K562 (cell line): ENCODE results near the gene GCSH. TPM values are rescaled to one million over a fixed set of nuclear protein-coding genes. Genes with fewer than 3 reads are reported as not detected.

Experiments
- C11orf30 ChIP-seq: fragments of 450-650 bp; IDR thresholded peaks from 2 replicates; pipeline ENCODE4 v1.6.1; 2016; ENCODE audit warnings: low read depth, mild to moderate bottlenecking
- FOS ChIP-seq: IDR thresholded peaks from 3 replicates; pipeline ENCODE4 v1.6.1; 2011; ENCODE audit not compliant: insufficient read length; ENCODE audit errors: extremely low read depth
- HCFC1 ChIP-seq: IDR thresholded peaks from 2 replicates; pipeline ENCODE4 v1.6.1; 2012; ENCODE audit warnings: low read depth, low read length, improper control_type of control experiment
- HDAC3 ChIP-seq: fragments of 450-650 bp; IDR thresholded peaks from 2 replicates; pipeline ENCODE4 v1.6.1; 2018; ENCODE audit warnings: borderline replicate concordance, mild to moderate bottlenecking, moderate library complexity; ENCODE audit not compliant: partially characterized antibody
- HLTF ChIP-seq: fragments of 450-650 bp; IDR thresholded peaks from 2 replicates; pipeline ENCODE4 v1.6.1; 2016
- MYNN ChIP-seq, 2 experiments: sonication (generic); formaldehyde crosslinking in 1 of 2; IDR thresholded peaks; 2 replicates each; pipeline versions ENCODE4 v1.5.0 to v1.6.1; 2016 to 2020; ENCODE audit warnings: antibody characterized with exemption in 1 of 2, missing genetic modification reagents in 1 of 2
- PHF8 ChIP-seq: fragments of 200-600 bp; sonication (generic); IDR thresholded peaks from 2 replicates; pipeline ENCODE4 v1.6.1; 2012; ENCODE audit warnings: mixed run types, mild to moderate bottlenecking, inconsistent platforms, low read length, moderate library complexity, borderline replicate concordance
- RBBP5 ChIP-seq: fragments of 200-600 bp; sonication (generic); IDR thresholded peaks from 2 replicates; pipeline ENCODE4 v1.6.1; 2012; ENCODE audit warnings: borderline replicate concordance, mild to moderate bottlenecking, low read length, control low read depth, inconsistent platforms; ENCODE audit not compliant: insufficient read depth, poor library complexity, severe bottlenecking
- RBM14 ChIP-seq: fragments of 200-400 bp; formaldehyde crosslinking; IDR thresholded peaks from 2 replicates; pipeline ENCODE4 v1.6.1; 2018; ENCODE audit warnings: low read depth, mild to moderate bottlenecking, low read length, moderate library complexity, borderline replicate concordance; ENCODE audit not compliant: insufficient read depth
- RBM25 ChIP-seq: fragments of 200-400 bp; formaldehyde crosslinking; IDR thresholded peaks from 2 replicates; pipeline ENCODE4 v1.6.1; 2018; ENCODE audit warnings: low read length, low read depth, moderate library complexity; ENCODE audit not compliant: severe bottlenecking
- RFX1 ChIP-seq: fragments of 450-650 bp; IDR thresholded peaks from 2 replicates; pipeline ENCODE4 v1.6.1; 2016; ENCODE audit warnings: mild to moderate bottlenecking, moderate library complexity
- SIN3B ChIP-seq: fragments of 450-650 bp; IDR thresholded peaks from 2 replicates; pipeline ENCODE4 v1.6.1; 2017; ENCODE audit warnings: low read depth, mild to moderate bottlenecking, moderate library complexity
- SMAD4 ChIP-seq: fragments of 250-450 bp; sonication (Bioruptor Pico); conservative IDR thresholded peaks from 2 replicates; pipeline ENCODE4 v1.8.0; 2021; ENCODE audit warnings: inconsistent platforms, mild to moderate bottlenecking, moderate library complexity
- SNIP1 ChIP-seq: fragments of 450-650 bp; IDR thresholded peaks from 2 replicates; pipeline ENCODE4 v1.7.1; 2017; ENCODE audit warnings: low read depth, mild to moderate bottlenecking
- SREBF1 ChIP-seq: fragments of 150-350 bp; IDR thresholded peaks from 2 replicates; pipeline ENCODE4 v1.6.1; 2014; ENCODE audit warnings: antibody characterized with exemption, low read depth, low read length, borderline replicate concordance
- TEAD2 ChIP-seq: fragments of 450-650 bp; IDR thresholded peaks from 2 replicates; pipeline ENCODE4 v1.6.1; 2016; ENCODE audit warnings: missing genetic modification characterization, control low read depth, missing compliant biosample characterization
- XRCC5 ChIP-seq: fragments of 200-400 bp; formaldehyde crosslinking; IDR thresholded peaks from 2 replicates; pipeline ENCODE4 v1.6.1; 2017; ENCODE audit warnings: low read depth, mild to moderate bottlenecking, low read length
- ZNF197 ChIP-seq: fragments of 200-800 bp; sonication (Bioruptor generic); IDR thresholded peaks from 2 replicates; pipeline ENCODE4 v1.6.1; 2016; ENCODE audit warnings: low read depth, missing genetic modification characterization, missing compliant biosample characterization
- polyA plus RNA-seq, 8 experiments: library from polyadenylated mRNA; depleted of rRNA in 4 of 8; stranded (reverse) in 5 of 8; unstranded in 3 of 8; fragments of >200 nt; fragmentation: Nextera tagmentation in 2 of 8; fragmentation: Illumina TruSeq in 1 of 8; extraction: Ambion mirVana in 2 of 8; extraction: Trizol in 1 of 8; gene quantifications; 2 replicates each; pipeline versions ENCODE4 v1.2.1 to v1.2.3, GENCODE V29; 2011 to 2014; ENCODE audit warnings: inconsistent platforms in 1 of 8, missing spikeins in 1 of 8
- total RNA-seq, 7 experiments: library from RNA; depleted of rRNA in 6 of 7; stranded (reverse); fragments of >200 nt in 6 of 7; fragmentation: Illumina TruSeq in 2 of 7; extraction: Trizol in 2 of 7; gene quantifications; 2 replicates each; pipeline versions ENCODE4 v1.2.1 to v1.2.3, GENCODE V29; 2011 to 2021; ENCODE audit warnings: low replicate concordance in 1 of 7
- TF ChIP-seq, protein P1 (sequence below): fragments of 200-800 bp; sonication (Bioruptor generic); IDR thresholded peaks from 2 replicates; pipeline ENCODE4 v1.6.1; 2017; ENCODE audit warnings: missing genetic modification characterization, missing compliant biosample characterization
- TF ChIP-seq, protein P2 (sequence below), 2 experiments: IDR thresholded peaks; 2 replicates each; pipeline ENCODE4 v1.6.1; 2011; ENCODE audit warnings: borderline replicate concordance in 1 of 2, control low read depth in 1 of 2, low read depth in 1 of 2, low read length in 1 of 2, mild to moderate bottlenecking in 1 of 2, mixed read lengths in 1 of 2, moderate library complexity in 1 of 2; ENCODE audit not compliant: insufficient read depth in 1 of 2, insufficient read length in 1 of 2, poor library complexity in 1 of 2, severe bottlenecking in 1 of 2; ENCODE audit errors: extremely low read depth in 1 of 2
- TF ChIP-seq, protein P3 (sequence below): sonication (generic); formaldehyde crosslinking; IDR thresholded peaks from 2 replicates; pipeline ENCODE4 v1.8.0; 2023; ENCODE audit warnings: mild to moderate bottlenecking, missing genetic modification reagents

The GCSH gene
- total and polyA plus RNA-seq, 9 of the 15 experiments (the other 6 are each of a cell fraction or from before 2014, with no cell fraction given) = 35.0 to 121 (median 89.0) TPM

DNA sequence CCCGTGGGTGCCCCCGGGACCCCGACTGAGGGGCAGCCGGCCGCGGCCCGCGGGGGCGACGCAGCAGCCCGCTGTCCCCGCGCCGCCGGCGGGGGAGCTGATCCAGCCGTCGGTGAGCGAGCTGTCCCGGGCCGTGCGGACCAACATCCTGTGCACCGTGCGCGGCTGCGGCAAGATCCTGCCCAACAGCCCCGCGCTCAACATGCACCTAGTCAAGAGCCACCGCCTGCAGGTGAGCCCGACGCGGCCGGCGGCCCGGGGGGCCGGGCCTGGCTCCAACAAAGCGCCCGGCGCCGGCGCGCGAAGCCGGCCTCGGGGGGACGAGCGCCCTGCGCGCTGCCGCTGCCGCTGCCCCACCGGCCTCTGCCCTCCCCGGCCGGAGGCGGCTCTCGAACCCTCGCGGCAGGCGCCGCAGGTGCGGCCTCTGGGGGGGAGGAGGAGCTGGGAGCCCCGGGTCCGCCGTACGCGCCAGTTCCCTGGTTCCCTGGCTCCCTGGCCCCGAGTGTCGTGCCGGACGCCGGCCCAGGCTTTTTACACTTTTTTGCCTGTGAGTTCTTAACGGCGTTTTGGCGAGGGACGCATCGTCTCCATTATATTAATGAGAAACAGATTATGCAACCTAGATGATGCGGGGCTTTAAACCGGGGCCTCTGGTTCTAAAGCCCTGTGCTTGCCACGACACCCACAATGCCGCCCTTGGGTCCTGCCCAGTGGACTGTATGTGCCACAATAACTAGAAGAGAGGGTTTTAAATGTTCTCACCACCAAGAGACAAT lies 60.0 kb downstream of the GCSH start (continued):
- TF ChIP-seq C11orf30 (no peak), HCFC1 (0 out of 2 replicates have a peak, but pooled peaks have one; percentile 2), RBBP5 (peak; percentile 91), RFX1 (no peak), SNIP1 (no peak), HDAC3 (no peak), FOS (no peak), PHF8 (peak; percentile 71; the same call in 1 of the 2 replicates), SREBF1 (no peak), MYNN (IDR thresholded peaks at IDR 0.05) (no peak), MYNN (CRISPR knock-in tag; IDR thresholded peaks at IDR 0.05) (no peak), RBM25 (peak; percentile 0), XRCC5 (no peak), TEAD2 (tag) (no peak), HLTF (no peak), SMAD4 (CRISPR knock-in tag) (0 out of 2 replicates have a peak, but pooled peaks have one; percentile 45), SIN3B (peak; percentile 24; the same call in 1 of the 2 replicates), ZNF197 (CRISPR knock-in tag) (no peak), RBM14 (no peak)
- TF ChIP-seq, protein P1, sequence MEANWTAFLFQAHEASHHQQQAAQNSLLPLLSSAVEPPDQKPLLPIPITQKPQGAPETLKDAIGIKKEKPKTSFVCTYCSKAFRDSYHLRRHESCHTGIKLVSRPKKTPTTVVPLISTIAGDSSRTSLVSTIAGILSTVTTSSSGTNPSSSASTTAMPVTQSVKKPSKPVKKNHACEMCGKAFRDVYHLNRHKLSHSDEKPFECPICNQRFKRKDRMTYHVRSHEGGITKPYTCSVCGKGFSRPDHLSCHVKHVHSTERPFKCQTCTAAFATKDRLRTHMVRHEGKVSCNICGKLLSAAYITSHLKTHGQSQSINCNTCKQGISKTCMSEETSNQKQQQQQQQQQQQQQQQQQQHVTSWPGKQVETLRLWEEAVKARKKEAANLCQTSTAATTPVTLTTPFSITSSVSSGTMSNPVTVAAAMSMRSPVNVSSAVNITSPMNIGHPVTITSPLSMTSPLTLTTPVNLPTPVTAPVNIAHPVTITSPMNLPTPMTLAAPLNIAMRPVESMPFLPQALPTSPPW (CRISPR knock-in tag) = peak; percentile 40; the same call in 1 of the 2 replicates
- TF ChIP-seq, protein P2, sequence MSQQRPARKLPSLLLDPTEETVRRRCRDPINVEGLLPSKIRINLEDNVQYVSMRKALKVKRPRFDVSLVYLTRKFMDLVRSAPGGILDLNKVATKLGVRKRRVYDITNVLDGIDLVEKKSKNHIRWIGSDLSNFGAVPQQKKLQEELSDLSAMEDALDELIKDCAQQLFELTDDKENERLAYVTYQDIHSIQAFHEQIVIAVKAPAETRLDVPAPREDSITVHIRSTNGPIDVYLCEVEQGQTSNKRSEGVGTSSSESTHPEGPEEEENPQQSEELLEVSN (IDR thresholded peaks at IDR 0.05; ENCODE audit: borderline replicate concordance in 1 of 2, extremely low read depth in 1 of 2, insufficient read depth in 1 of 2, insufficient read length in 1 of 2, low read depth in 1 of 2, low read length in 1 of 2, poor library complexity in 1 of 2, severe bottlenecking in 1 of 2) = peak; percentile 12 to 56
- TF ChIP-seq, protein P3, sequence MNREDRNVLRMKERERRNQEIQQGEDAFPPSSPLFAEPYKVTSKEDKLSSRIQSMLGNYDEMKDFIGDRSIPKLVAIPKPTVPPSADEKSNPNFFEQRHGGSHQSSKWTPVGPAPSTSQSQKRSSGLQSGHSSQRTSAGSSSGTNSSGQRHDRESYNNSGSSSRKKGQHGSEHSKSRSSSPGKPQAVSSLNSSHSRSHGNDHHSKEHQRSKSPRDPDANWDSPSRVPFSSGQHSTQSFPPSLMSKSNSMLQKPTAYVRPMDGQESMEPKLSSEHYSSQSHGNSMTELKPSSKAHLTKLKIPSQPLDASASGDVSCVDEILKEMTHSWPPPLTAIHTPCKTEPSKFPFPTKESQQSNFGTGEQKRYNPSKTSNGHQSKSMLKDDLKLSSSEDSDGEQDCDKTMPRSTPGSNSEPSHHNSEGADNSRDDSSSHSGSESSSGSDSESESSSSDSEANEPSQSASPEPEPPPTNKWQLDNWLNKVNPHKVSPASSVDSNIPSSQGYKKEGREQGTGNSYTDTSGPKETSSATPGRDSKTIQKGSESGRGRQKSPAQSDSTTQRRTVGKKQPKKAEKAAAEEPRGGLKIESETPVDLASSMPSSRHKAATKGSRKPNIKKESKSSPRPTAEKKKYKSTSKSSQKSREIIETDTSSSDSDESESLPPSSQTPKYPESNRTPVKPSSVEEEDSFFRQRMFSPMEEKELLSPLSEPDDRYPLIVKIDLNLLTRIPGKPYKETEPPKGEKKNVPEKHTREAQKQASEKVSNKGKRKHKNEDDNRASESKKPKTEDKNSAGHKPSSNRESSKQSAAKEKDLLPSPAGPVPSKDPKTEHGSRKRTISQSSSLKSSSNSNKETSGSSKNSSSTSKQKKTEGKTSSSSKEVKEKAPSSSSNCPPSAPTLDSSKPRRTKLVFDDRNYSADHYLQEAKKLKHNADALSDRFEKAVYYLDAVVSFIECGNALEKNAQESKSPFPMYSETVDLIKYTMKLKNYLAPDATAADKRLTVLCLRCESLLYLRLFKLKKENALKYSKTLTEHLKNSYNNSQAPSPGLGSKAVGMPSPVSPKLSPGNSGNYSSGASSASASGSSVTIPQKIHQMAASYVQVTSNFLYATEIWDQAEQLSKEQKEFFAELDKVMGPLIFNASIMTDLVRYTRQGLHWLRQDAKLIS (CRISPR knock-in tag) = no peak
